Fibroblast of the conjunctiva (primary cell): ENCODE data around the gene MYO1B.

Experiments
- DNase-seq: peaks from one replicate; pipeline ENCODE4 v3.0.0-alpha.2; 2010; ENCODE audit warnings: low read depth

MYO1B gene

DNA sequence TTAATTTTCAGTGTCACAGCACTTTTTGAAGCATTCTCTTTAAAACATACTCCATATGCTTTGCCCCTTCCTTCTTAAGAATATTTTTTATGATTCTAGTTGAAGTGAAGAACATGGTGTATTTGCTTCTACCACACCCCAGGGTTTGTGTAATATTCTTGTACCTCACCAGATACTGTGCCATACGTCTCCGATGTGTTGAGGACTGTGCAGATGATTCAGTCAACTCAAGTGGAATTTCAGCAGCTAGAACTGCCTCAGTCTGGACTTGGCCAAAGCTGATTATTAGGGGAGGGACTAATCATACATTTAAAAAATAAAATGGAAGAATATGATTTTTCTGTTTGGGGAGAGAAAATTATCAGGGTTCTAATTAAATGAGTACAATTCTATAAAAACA lies 115.7 kb downstream of the MYO1B start:
- no peak for DNase-seq

DNA sequence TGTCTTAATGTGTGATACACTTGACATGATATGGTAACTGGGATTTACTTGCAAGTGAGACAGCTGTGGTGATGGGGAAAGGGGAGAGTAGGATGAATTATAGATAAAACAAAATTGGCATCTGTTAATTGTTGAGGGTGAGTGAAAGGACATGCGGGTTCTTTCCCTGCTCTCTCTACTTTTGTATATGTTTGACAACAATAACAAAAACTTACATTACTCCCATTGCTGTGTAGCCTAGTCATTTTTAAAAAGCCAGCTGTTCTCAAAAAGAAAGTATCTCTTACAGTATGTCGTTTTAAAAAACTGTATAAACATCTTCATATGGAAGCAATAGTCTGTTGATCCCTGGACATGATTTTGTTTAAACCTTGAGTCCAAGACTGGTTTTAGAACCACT lies 117.6 kb downstream of the MYO1B start:
- no peak for DNase-seq

DNA sequence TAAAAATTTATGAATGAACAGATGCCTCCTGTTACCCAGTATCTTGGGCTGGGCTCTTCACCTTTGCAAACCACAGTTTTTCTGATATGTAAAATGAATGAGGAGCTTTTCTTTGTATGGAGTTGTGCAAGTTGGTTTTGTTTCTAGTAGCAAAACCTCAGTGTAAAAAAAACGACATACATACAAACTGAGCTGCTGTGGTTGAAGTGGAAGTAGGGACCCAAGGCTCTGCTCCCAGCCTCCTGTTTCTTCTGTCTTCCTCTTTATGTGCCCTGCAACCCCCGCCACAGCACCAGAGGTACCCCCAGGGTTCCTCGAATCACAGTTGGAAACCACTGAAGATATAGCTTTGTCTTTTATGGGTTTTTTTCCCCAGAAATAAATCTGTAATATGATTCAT lies 118.1 kb downstream of the MYO1B start:
- DNase-seq, result no peak

DNA sequence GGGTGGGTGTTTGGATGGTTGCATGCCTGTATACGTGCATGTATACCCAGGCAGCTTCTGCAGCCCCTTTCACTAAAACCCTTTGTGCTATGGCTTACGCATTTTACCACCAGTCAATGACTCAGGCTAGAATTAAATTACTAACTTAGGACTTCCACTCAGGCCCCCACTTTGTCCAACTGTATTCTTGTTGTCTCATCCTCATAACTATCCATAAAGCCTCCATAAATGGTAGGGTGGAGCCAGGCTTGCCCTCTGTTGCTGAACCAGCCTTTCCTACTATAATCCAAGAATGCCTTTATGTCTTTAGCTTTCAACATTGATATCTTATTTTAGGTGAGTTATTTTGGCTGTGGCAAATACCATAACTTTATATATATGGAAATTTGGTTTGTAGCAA lies 119.9 kb downstream of the MYO1B start:
- no peak for DNase-seq

DNA sequence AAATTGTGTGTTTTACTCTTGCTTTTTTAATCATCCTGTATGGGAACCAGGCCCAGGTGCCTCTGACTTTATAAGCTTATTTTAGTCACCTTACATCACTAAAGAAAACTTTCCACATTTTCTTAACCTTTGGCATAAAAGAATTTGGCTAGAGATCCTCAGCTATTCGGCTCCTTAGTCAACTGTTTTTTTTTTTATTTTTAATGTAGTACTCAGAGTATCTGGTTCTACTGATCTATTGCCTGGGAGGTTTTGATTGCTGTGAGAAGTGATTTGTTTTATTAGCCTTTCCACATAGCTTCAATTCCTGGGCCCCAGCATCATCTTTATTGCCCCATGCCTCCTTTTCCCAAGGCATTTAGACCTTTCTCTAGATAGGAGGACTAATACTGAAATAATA lies 121.0 kb downstream of the MYO1B start:
- peak; percentile 27 for DNase-seq

DNA sequence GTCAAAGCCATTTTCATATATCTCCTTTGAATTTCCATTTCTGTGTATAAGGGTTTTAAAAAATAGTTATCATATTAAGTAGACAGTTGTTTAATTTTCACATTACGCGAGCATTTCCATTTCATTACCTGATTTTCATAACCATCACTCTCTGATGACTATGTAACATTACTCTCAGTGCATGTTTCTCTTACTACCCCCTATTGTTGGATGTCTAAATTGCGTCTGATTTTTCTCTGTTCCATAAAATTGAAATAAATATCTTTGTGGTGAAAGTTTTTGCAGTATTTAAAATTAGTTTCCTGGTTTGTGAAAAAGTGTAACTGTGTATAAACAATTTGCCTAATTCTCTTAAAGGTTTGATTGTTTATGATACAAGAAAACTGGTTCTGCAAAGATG lies 123.8 kb downstream of the MYO1B start:
- no peak for DNase-seq

DNA sequence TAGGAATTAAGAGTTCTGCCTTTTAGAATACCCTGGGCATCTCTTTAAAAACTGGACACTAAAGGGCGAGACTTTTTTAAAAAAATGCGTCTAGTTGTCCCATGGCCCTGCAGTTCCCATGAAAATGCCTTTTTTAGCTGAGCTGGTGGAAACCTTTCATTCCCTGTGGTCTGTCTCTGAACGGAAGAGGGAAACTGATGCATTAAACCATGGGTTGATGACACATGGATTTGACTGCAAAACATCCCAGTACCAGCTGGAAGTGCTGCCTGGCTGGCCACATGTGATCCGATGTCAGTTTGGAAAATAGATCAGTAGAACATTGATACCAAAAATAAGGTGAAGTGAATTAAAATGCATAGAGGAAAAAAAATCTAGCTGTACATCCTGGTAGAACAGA lies 129.2 kb downstream of the MYO1B start:
- DNase-seq, result no peak

DNA sequence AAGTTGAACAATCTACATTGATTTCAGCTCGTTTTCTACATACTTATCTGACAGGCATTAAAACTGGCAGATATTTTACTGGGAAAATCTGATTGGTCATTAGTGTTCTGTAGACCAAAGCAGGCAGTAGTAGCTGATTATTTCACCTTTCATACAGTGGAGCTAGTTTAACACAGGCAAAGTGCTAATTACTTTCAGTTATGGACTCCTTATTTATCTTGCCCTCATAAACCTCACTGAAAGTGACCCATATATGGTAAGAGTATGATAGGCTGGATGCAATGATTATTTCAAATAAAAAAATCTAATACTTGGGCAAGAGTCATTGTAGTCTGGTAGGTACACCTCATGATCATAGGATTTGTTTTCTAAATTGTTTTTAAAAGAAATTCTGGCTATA lies 129.7 kb downstream of the MYO1B start:
- no peak for DNase-seq

DNA sequence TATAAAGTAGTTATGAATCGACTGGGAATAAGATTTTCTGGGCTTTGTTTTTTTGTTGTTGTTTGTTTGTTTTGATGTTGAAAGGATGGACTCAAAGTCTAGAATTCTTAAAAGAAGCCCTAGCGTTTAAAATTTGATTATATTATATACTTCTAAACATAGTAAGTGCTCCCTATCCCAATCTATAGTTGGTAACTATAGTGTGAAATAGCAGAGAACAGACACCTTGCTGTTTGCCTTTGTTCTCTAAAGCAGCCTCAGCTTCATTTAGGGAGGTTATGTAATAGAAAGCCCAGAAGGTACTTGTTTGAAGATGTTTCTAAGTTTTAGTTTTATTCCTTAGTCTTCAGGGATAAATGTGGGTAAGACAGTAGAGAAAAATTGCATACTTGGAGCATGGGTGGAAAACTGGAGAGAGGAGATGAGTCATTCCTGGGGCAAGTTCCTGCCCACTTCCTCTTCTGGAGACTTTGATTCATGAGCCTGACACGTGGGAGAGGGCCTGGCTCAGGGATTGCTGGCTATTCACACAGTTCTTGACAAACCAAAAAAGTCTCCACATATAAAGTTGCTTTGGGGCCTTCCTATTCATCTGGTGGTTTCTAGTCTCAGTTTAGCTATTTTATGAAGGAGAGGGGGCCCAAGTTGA lies 131.9 kb downstream of the MYO1B start:
- DNase-seq, result peak; percentile 79

DNA sequence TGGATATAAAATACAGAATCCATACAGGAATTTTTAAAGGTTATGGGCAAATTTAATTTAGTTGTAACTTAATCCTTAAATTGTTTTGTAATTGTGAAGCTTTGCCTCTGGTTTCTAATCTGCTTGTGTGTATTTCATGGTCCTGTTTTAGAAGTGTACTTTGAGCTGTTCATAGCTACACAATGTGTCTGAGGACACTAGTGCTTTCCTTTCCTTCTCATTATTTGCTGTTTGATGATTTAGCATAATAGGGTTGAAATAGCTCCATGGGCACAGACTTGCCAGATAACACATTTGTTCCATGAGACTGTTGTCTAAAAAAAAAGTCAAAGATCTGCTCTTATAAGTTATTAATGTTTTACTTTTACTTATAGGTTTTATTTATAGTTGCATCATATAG lies 134.2 kb downstream of the MYO1B start:
- no peak for DNase-seq

DNA sequence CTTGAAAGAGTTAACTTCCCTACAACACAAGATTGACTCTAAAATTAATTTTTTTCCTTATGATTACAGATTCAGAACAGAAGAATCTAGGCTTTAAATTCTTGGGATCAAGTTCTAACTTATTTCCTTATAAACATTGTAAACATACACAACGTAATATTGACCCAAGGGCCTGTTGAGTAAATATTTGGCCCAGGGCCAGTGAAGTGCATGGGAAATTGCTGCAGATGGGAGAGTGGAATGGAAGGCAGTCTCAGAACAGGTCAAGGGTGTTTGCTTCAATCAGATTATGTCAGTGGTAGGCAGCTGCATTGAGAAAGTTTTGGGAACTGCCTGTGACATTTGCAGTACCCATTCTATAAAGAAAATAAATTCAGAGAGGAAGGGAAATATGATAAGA lies 137.6 kb downstream of the MYO1B start:
- no peak for DNase-seq

DNA sequence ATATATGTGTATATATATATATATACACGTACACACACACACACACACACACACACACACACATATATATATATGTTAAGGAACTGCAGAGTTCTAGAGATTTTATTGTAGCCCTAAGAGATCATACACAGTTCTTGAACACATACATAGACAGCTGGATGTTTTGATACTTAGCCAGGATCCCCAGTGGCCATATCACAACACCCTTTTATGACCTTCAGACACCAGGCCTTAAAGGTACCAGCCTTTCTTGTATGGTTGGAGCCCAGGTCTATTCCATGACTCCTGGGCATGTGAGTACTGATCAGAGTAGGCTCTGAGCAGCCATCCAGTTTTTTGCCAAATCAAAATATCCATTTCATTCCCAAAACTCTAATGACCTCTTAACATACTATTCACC lies 138.3 kb downstream of the MYO1B start:
- no peak for DNase-seq

DNA sequence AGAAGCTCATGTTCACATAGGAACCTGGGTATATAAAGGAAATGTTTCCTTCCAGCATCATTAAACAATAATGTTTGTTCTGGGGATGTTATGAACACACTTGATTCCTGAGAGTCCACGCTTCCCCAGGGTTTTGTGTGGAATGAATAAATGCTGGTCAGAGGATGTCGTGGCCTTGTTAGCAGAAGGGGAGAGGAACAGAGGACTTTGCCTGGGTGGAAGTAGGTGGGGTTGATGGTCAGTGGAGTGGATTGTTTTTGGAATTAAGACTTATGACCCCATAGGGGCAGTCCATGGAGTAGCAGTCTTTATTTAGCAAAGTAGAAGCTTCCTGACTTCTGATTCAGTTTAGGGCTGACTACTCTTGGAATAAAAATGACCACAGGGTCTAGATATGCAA lies 139.6 kb downstream of the MYO1B start:
- DNase-seq, result no peak

DNA sequence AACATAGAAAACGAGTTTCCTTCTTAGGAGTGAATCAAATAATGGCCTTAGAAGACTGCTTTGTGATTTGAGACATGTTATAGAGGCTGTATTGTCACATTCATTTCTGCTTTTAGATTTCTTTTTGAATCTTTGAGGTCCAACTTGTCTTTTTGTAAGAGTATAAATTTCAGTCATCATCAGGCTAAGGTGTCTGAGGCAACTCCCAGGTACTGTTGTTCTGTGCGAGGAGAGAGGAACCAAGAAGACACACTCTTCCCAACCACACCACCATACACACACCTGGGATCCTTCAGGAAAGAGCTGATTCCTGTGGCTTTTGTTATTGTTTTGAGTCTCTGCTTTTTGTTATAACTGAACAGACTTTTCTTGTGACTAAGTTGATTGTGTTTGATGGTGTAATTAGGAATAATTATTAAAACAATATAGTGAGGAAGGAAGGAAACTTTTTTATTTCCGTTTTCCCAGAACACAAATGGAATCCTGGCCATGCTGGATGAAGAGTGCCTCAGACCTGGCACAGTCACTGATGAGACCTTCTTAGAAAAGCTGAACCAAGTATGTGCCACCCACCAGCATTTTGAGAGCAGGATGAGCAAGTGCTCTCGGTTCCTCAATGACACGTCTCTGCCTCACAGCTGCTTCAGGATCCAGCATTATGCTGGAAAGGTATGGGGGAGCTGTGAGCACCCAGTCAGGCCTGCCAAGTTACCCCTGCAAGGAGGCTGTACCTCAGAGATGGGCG lies 140.4 kb downstream of the MYO1B start:
- DNase-seq, result no peak

DNA sequence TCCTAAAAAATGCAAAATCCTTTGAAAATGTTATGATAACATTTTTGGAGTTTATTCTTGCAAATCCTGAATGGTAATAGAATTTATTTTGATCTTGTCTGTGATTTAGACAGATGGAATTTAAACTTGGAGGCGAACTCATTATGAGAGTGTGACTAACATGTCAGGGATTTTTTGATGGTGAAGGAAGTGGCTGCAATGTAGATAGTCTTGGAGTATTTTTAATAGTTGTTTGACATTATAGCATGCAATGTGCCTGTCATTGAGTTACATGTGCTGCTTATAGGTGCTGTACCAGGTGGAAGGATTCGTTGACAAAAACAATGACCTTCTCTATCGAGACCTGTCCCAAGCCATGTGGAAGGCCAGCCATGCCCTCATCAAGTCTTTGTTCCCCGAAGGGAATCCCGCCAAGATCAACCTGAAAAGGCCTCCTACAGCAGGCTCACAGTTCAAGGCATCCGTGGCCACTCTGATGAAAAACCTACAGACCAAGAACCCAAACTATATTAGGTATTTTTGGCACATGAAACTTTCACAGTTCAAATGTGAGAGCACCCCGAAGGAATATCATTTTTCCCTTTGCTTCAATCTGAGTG lies 141.8 kb downstream of the MYO1B start:
- DNase-seq, result peak; percentile 33

DNA sequence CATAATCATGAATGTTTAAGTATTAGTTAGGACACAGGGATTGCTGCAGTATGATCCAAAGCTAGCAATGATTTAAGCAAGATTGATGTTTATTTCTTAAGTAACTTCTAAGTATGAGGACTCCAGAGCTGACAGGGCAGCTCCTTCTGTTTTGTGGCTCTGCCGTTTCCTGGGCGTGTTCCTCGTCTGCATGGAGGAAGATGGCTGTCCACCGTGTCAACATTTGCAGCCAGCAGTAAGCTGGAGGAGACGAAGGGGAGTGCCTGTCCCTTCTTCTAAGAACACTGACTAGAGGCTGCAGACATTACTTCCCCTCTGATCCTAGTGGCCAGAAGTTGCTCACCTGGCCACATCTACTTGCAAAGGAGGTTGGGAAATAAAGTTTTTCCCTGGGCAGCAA lies 144.1 kb downstream of the MYO1B start:
- DNase-seq, result no peak

DNA sequence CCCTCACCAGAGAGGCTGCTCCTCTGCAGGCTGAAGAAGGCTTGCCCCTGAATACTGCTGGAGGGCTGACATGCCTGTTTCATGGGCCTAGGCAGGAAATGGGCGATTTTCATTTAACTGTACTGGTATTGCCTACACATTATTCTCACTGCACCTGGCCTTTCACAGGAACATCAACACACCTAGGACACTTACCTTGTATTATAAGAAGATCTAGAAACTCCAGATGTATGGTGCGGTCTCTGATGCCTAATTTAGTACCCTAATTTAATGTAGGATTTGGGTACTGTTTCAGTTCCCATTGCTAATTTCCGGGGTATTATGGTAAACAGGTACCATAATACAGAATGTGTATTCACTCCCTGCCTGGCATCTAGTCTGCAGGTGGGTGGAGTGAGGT lies 146.0 kb downstream of the MYO1B start:
- no peak for DNase-seq

DNA sequence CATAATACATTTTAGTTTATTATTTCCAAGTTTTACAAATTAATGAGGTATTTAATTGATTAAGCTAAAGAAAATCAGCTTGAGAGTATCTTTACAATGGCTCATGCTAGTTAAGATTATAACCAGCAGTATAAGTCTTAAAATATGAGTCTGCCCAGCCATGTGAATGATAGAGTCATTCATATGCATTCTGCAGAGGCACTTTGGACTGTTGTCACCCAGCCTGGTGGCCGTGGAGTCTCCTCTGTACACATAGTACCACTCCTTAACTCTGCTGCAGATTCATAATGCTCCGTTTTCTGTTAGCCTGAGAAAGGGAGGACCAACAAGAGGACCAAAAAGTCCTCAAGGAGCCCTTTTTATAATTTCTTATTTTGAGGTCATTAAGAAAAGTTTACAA lies 148.8 kb downstream of the MYO1B start:
- no peak for DNase-seq

DNA sequence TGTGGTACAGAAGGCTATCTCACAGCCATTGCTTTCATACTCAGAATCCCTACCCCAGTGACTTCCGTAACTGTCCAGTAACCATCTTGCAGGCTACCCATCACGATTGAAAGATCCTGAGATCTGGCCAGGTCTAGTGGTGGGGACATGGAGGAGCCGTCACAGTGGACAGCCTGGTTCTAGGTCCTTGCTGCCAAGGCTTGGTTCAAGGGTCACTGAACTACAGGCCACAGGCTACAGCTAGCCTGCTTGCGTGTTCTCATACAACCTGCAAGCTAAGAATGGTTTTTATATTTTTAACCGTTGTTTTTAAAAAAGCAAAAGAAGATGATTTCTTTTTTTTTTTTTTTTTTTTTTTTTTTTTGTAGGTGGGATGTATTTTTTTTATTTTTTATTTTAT lies 151.6 kb downstream of the MYO1B start:
- no peak for DNase-seq

DNA sequence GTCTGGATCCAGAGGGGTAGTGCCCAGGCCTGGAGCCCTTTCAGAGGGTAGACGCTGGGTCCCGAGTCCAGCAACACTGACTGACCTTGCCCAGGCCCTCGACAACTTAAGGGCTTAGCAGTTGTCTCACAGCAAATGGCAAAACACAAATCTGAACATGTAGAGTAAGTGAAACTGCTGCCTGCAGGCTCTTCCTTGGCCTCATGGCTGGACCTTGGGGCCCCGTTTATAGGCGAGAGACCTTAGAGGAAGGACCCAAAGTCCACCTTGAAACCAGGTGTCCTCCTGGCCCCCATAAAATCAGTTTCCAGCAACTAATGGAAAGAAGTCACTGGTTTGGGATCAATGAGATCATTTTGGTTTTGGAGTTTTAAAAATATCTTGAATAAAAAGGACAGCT lies 154.4 kb downstream of the MYO1B start:
- DNase-seq, result no peak

DNA sequence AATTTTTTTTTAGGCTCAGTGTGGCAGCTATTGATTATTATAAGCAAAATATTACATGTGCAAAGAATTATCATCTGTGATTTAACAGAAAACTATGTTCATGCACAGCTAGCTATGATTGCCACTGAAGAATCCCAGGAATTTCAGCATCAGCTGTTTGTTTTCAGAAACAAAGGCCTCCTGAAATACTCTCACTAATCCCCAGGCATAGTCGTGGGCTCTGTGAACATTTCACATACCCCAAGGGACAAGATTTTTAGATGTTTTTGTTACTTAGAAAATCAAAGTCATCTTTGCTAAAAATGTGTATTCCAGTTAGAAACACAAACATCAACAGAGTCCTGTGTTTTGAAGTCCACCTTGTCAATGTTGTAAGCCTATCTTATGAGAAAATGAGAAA lies 156.1 kb downstream of the MYO1B start:
- DNase-seq, result peak; percentile 18

DNA sequence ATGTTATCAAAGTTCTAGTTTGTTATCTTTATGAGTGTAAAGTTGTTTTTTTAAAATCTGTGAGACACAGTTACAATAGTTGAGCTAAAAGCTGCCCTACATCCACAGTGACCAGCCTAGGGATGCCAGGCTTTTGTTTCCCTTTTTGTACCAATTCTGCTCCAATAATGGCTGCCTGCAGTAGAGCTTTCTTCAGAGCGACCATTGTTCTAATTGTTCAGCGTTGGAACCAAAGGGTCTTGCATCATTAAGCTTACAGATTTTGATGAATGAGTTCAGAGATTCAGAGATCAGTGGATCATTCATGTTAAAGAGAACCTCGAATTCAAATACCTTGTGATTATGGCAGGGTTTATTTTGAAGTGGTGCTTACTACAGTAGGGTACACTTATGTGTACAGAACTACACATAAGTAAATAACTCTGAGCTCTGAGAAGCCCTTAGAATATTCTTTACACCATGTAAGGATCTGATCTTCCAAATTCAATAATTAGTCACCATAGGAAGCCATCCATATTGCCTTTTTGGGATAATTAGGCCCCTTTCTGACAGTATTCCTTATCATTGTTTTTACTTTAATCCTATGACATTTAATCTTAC lies 157.9 kb downstream of the MYO1B start:
- no peak for DNase-seq

DNA sequence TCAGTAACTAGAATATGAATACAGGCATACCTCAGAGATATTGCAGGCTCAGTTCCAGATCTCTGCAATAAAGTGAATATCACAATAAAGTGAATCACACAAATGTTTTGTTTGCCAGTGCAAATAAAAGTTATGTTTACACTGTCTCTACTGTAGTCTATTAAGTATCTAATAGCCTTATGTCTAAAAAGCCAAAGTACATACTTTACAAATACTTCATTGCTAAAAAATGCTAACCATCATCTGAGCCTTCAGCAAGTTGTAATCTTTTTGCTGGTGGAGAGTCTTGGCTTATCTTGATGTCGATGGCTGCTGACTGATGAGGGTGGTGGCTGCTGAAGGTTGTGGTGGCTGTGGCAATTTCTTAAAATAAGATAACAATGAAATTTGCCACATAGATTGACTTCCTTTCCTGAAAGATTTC lies 159.4 kb downstream of the MYO1B start:
- DNase-seq, result no peak
